ENCODE results near the gene PCK2. TPM values are rescaled to one million over a fixed set of nuclear protein-coding genes. Genes with fewer than 3 reads are reported as not detected.

PCK2 gene
- total and polyA plus RNA-seq, 2 donors (not counting 3 experiments of a cell fraction or from before 2014, with no cell fraction given), result 23.5 to 24.5 TPM

DNA sequence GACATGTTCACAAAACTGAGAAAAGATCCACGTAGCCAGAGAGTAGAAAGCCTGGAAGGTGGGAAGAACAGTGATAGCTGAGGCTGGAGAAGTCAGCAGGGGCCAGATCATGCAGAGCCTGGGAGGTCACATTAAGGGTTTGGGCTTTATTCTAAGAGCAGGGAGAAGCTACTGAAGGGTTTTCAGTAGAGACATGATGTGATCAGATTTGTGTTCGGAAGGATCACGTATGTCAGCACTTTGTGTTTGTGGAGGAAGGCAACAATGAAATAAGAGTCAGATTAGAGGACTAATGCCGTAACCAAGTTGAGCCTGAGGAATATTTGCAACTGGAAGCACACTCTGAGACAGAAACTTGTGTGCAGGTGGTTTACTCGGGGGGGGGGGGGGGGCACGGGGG, 4.2 kb upstream of the PCK2 start:
- no TSS peak for BruUV-seq (replicated peaks)
- Histone ChIP-seq H3K9me1 (replicated peaks; ENCODE audit: control insufficient read depth, extremely low read depth, insufficient read depth, low read length) (no peaks in the 10 kb centered on the region), H3K4me1 (ENCODE audit: control insufficient read depth, extremely low read depth, insufficient read depth, low read length) (peaks cover 1% of the 10 kb centered on the region), H3K4me2 (ENCODE audit: insufficient read depth, low read length) (no peak overlapping the region), H2AFZ (ENCODE audit: low read depth, low read length) (no peak overlapping the region), H3K27me3 (ENCODE audit: control insufficient read depth in 2 of 2, insufficient read depth in 2 of 2, low read length in 2 of 2) (no peaks in the 10 kb centered on the region), H3K27ac (ENCODE audit: insufficient read depth, low read depth, low read length) (no peak overlapping the region), H3K79me2 (ENCODE audit: control insufficient read depth, insufficient read depth, low read length) (no peaks in the 10 kb centered on the region), H3K9me3 (replicated peaks; ENCODE audit: control insufficient read depth, insufficient read depth, low read length) (no peaks in the 10 kb centered on the region), H3K4me3 (replicated peaks in 1 of 3; ENCODE audit: insufficient read depth in 1 of 3, low read depth in 1 of 3, low read length in 3 of 3) (no peak overlapping the region), H3K9ac (replicated peaks; ENCODE audit: extremely low read depth, insufficient read depth, low read length) (no peak overlapping the region), H4K20me1 (replicated peaks; ENCODE audit: control insufficient read depth, extremely low read depth, insufficient read depth, low read length) (no peaks in the 10 kb centered on the region), H3K36me3 (ENCODE audit: control insufficient read depth in 2 of 2, extremely low read depth in 1 of 2, insufficient read depth in 2 of 2, low read length in 2 of 2) (no peaks in the 10 kb centered on the region)
- dilution Hi-C loops (cut with MboI; ENCODE audit: extremely low pct_ligation_motif_present, low sequenced_read_pairs) (no loop called here), intact Hi-C loops (cut with micrococcal nuclease) (loop anchor here (1.0 kb wide), 3 partner anchors 32 to 76 kb away; partner anchors contain the start of gene IRF9)
- CTCF ChIA-PET, result interaction anchor here (0.6 to 9.6 kb wide), 13 partner anchors 9 to 424 kb away, joined by 3 to 319 read pairs (median 11); partner anchors contain the start of genes CARMIL3, DCAF11 and NRL
- TF ChIP-seq POLR2A (IDR thresholded peaks at IDR 0.05; ENCODE audit: low read depth, low read length), result no peak
- TF ChIP-seq MYC (IDR thresholded peaks at IDR 0.05; ENCODE audit: low read depth, low read length), result no peak
- no peak for TF ChIP-seq EZH2 (IDR thresholded peaks at IDR 0.05; ENCODE audit: borderline replicate concordance, low read depth, low read length, severe bottlenecking)
- TF ChIP-seq, protein P1, sequence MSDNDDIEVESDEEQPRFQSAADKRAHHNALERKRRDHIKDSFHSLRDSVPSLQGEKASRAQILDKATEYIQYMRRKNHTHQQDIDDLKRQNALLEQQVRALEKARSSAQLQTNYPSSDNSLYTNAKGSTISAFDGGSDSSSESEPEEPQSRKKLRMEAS (IDR thresholded peaks at IDR 0.05; ENCODE audit: insufficient read depth, insufficient read length), result no peak
- no peak for TF ChIP-seq JUN (IDR thresholded peaks at IDR 0.05; ENCODE audit: borderline replicate concordance, insufficient read depth, insufficient read length, low read depth)
- FAIRE-seq (no peak), DNase-seq (ENCODE audit: low read depth, low spot score) (no peak)
- POLR2A ChIA-PET, result interaction anchor here (2.1 kb wide), 1 partner anchor 32 kb away, joined by 8 read pairs; no protein-coding TSS in a partner anchor

DNA sequence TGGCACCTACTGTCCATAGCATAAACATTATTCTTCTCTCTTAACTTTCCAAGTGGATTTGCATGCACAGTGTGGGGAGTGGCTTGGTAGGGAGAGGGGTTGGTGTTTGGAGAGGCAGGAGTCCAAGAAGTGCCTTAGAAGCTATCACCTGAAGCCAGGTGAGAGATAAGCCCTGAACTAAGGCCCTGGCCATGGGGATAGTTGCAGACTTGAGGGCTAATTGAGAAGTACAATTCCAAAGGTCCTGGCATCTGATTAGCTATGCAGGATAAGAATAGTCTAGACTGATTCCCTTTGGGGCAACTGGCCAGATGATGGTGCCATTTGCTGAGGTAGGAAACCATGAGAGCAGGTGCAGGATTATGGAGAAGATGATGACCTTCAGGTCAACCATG, 2.0 kb upstream of the PCK2 start:
- BruUV-seq (replicated peaks), result no TSS peak
- dilution Hi-C loops (cut with MboI; ENCODE audit: extremely low pct_ligation_motif_present, low sequenced_read_pairs), result no loop called here
- Histone ChIP-seq H3K9me1 (replicated peaks; ENCODE audit: control insufficient read depth, extremely low read depth, insufficient read depth, low read length) (no peaks in the 10 kb centered on the region), H3K36me3 (ENCODE audit: control insufficient read depth in 2 of 2, extremely low read depth in 1 of 2, insufficient read depth in 2 of 2, low read length in 2 of 2) (no peaks in the 10 kb centered on the region), H3K4me1 (ENCODE audit: control insufficient read depth, extremely low read depth, insufficient read depth, low read length) (peaks cover 9% of the 10 kb centered on the region), H3K4me3 (replicated peaks in 1 of 3; ENCODE audit: insufficient read depth in 1 of 3, low read depth in 1 of 3, low read length in 3 of 3) (no peak overlapping the region), H3K79me2 (ENCODE audit: control insufficient read depth, insufficient read depth, low read length) (peaks cover 4% of the 10 kb centered on the region), H3K4me2 (ENCODE audit: insufficient read depth, low read length) (no peak overlapping the region), H3K27me3 (ENCODE audit: control insufficient read depth in 2 of 2, insufficient read depth in 2 of 2, low read length in 2 of 2) (no peaks in the 10 kb centered on the region), H3K27ac (ENCODE audit: insufficient read depth, low read depth, low read length) (no peak overlapping the region), H2AFZ (ENCODE audit: low read depth, low read length) (no peak overlapping the region), H3K9ac (replicated peaks; ENCODE audit: extremely low read depth, insufficient read depth, low read length) (no peak overlapping the region), H3K9me3 (replicated peaks; ENCODE audit: control insufficient read depth, insufficient read depth, low read length) (no peaks in the 10 kb centered on the region), H4K20me1 (replicated peaks; ENCODE audit: control insufficient read depth, extremely low read depth, insufficient read depth, low read length) (no peaks in the 10 kb centered on the region)
- CTCF ChIA-PET, result interaction anchor here (0.8 to 9.6 kb wide), 6 partner anchors 11 to 50 kb away, joined by 3 to 319 read pairs (median 27); partner anchors contain the start of genes DCAF11 and NRL
- DNase-seq (ENCODE audit: low read depth, low spot score), result no peak
- TF ChIP-seq JUN (IDR thresholded peaks at IDR 0.05; ENCODE audit: borderline replicate concordance, insufficient read depth, insufficient read length, low read depth), result no peak
- no peak for TF ChIP-seq FOS (IDR thresholded peaks at IDR 0.05; ENCODE audit: borderline replicate concordance, insufficient read depth, low read length)
- TF ChIP-seq EZH2 (IDR thresholded peaks at IDR 0.05; ENCODE audit: borderline replicate concordance, low read depth, low read length, severe bottlenecking), result no peak
- no peak for TF ChIP-seq POLR2AphosphoS5 (IDR thresholded peaks at IDR 0.05; ENCODE audit: insufficient read depth, low read depth, low read length)
- TF ChIP-seq POLR2A (IDR thresholded peaks at IDR 0.05; ENCODE audit: low read depth, low read length), result no peak
- TF ChIP-seq MYC (IDR thresholded peaks at IDR 0.05; ENCODE audit: low read depth, low read length), result no peak
- TF ChIP-seq GATA2 (IDR thresholded peaks at IDR 0.05; ENCODE audit: insufficient read depth, insufficient read length, low read depth, low read length), result no peak
- TF ChIP-seq, protein P2, sequence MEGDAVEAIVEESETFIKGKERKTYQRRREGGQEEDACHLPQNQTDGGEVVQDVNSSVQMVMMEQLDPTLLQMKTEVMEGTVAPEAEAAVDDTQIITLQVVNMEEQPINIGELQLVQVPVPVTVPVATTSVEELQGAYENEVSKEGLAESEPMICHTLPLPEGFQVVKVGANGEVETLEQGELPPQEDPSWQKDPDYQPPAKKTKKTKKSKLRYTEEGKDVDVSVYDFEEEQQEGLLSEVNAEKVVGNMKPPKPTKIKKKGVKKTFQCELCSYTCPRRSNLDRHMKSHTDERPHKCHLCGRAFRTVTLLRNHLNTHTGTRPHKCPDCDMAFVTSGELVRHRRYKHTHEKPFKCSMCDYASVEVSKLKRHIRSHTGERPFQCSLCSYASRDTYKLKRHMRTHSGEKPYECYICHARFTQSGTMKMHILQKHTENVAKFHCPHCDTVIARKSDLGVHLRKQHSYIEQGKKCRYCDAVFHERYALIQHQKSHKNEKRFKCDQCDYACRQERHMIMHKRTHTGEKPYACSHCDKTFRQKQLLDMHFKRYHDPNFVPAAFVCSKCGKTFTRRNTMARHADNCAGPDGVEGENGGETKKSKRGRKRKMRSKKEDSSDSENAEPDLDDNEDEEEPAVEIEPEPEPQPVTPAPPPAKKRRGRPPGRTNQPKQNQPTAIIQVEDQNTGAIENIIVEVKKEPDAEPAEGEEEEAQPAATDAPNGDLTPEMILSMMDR (IDR thresholded peaks at IDR 0.05; ENCODE audit: extremely low read depth in 1 of 2, insufficient read depth in 1 of 2, low read depth in 1 of 2, low read length in 2 of 2), result no peak
- TF ChIP-seq, protein P1 (IDR thresholded peaks at IDR 0.05; ENCODE audit: insufficient read depth, insufficient read length), result no peak
- FAIRE-seq, result no peak
- intact Hi-C loops (cut with micrococcal nuclease), result no loop called here
- POLR2A ChIA-PET, result no interaction called here
